ENCODE measurements around the gene CLCN7. TPM values are rescaled to one million over a fixed set of nuclear protein-coding genes. Genes with fewer than 3 reads are reported as not detected.
"Not testable (repeated sequence)": the region's sequence is repeated elsewhere in the genome, so short reads cannot be mapped to it uniquely, and the experiment has no call there.

The CLCN7 gene
- total RNA-seq, 1 donor = 161 TPM

GRCh38 chr16:1470481-1471251 is 4.2 kb downstream of the CLCN7 start:
- Histone ChIP-seq H3K27ac (ENCODE audit: low read depth, low read length) (peak overlapping the region; percentile 76), H3K4me3 (ENCODE audit: insufficient read depth, low read length) (peak overlapping the region; percentile 48), H3K79me2 (ENCODE audit: insufficient read depth, low read length) (peaks cover 93% of the 10 kb centered on the region)

GRCh38 chr16:1469693-1470201 is 5.1 kb downstream of the CLCN7 start:
- H3K79me2 ChIP-seq (ENCODE audit: insufficient read depth, low read length) = peaks cover 94% of the 10 kb centered on the region
- no peak for DNase-seq (ENCODE audit: insufficient read length, low spot score, missing footprints)
- H3K27ac ChIP-seq (ENCODE audit: low read depth, low read length) = no peak overlapping the region

More at GRCh38 chr16:1470481-1471251, 4.2 kb downstream of the CLCN7 start:
- Histone ChIP-seq H4K20me1 (ENCODE audit: insufficient read depth, low read length) (peaks cover 11% of the 10 kb centered on the region), H3K9me3 (ENCODE audit: low read depth, low read length) (peaks cover 3% of the 10 kb centered on the region), H2AFZ (ENCODE audit: low read length) (peak overlapping the region; percentile 59), H3K36me3 (ENCODE audit: insufficient read depth, low read length) (no peaks in the 10 kb centered on the region), H3K4me1 (ENCODE audit: insufficient read depth, low read length) (peaks cover 26% of the 10 kb centered on the region), H3K4me2 (ENCODE audit: insufficient read depth, low read length) (peak overlapping the region; percentile 67), H3K27me3 (ENCODE audit: insufficient read depth, low read length) (no peaks in the 10 kb centered on the region)
- DNase-seq (ENCODE audit: insufficient read length, low spot score, missing footprints) = peak; percentile 99
- TF ChIP-seq CTCF (IDR thresholded peaks at IDR 0.05; ENCODE audit: extremely low read depth, low read depth, low read length) = no peak

GRCh38 chr16:1469141-1469540 is 5.7 kb downstream of the CLCN7 start:
- not testable (repeated sequence) for H3K4me2 ChIP-seq (ENCODE audit: insufficient read depth, low read length); DNase-seq (ENCODE audit: insufficient read length, low spot score, missing footprints); H3K9me3 ChIP-seq (ENCODE audit: low read depth, low read length); H3K27ac ChIP-seq (ENCODE audit: low read depth, low read length); H3K27me3 ChIP-seq (ENCODE audit: insufficient read depth, low read length); H3K4me3 ChIP-seq (ENCODE audit: insufficient read depth, low read length); H3K36me3 ChIP-seq (ENCODE audit: insufficient read depth, low read length); H2AFZ ChIP-seq (ENCODE audit: low read length)
- Histone ChIP-seq H4K20me1 (ENCODE audit: insufficient read depth, low read length) (peaks cover 11% of the 10 kb centered on the region), H3K79me2 (ENCODE audit: insufficient read depth, low read length) (peaks cover 94% of the 10 kb centered on the region), H3K4me1 (ENCODE audit: insufficient read depth, low read length) (peaks cover 19% of the 10 kb centered on the region)

More at GRCh38 chr16:1469693-1470201, 5.1 kb downstream of the CLCN7 start:
- Histone ChIP-seq H2AFZ (ENCODE audit: low read length) (no peak overlapping the region), H3K4me2 (ENCODE audit: insufficient read depth, low read length) (no peak overlapping the region), H3K27me3 (ENCODE audit: insufficient read depth, low read length) (no peaks in the 10 kb centered on the region), H3K9me3 (ENCODE audit: low read depth, low read length) (peaks cover 3% of the 10 kb centered on the region), H3K4me3 (ENCODE audit: insufficient read depth, low read length) (no peak overlapping the region), H4K20me1 (ENCODE audit: insufficient read depth, low read length) (peaks cover 11% of the 10 kb centered on the region), H3K36me3 (ENCODE audit: insufficient read depth, low read length) (no peaks in the 10 kb centered on the region), H3K4me1 (ENCODE audit: insufficient read depth, low read length) (peaks cover 21% of the 10 kb centered on the region)
- TF ChIP-seq CTCF (IDR thresholded peaks at IDR 0.05; ENCODE audit: extremely low read depth, low read depth, low read length) = no peak

GRCh38 chr16:1468426-1468810 is 6.4 kb downstream of the CLCN7 start:
- H2AFZ ChIP-seq (ENCODE audit: low read length) = no peak overlapping the region
- H3K27ac ChIP-seq (ENCODE audit: low read depth, low read length) = no peak overlapping the region
- no peaks in the 10 kb centered on the region for H3K27me3 ChIP-seq (ENCODE audit: insufficient read depth, low read length)
- peaks cover 11% of the 10 kb centered on the region for H4K20me1 ChIP-seq (ENCODE audit: insufficient read depth, low read length)
- H3K4me2 ChIP-seq (ENCODE audit: insufficient read depth, low read length) = no peak overlapping the region
- no peak overlapping the region for H3K4me3 ChIP-seq (ENCODE audit: insufficient read depth, low read length)
- TF ChIP-seq CTCF (IDR thresholded peaks at IDR 0.05; ENCODE audit: extremely low read depth, low read depth, low read length) = no peak
- DNase-seq (ENCODE audit: insufficient read length, low spot score, missing footprints) = no peak
- peaks cover 3% of the 10 kb centered on the region for H3K9me3 ChIP-seq (ENCODE audit: low read depth, low read length)
- H3K36me3 ChIP-seq (ENCODE audit: insufficient read depth, low read length) = no peaks in the 10 kb centered on the region
- H3K79me2 ChIP-seq (ENCODE audit: insufficient read depth, low read length) = peaks cover 88% of the 10 kb centered on the region
- H3K4me1 ChIP-seq (ENCODE audit: insufficient read depth, low read length) = peaks cover 15% of the 10 kb centered on the region
